Measurements from ENCODE around the gene TTC9B. TPM values are rescaled to one million over a fixed set of nuclear protein-coding genes. Genes with fewer than 3 reads are reported as not detected.

The TTC9B gene
- not detected for total RNA-seq

DNA sequence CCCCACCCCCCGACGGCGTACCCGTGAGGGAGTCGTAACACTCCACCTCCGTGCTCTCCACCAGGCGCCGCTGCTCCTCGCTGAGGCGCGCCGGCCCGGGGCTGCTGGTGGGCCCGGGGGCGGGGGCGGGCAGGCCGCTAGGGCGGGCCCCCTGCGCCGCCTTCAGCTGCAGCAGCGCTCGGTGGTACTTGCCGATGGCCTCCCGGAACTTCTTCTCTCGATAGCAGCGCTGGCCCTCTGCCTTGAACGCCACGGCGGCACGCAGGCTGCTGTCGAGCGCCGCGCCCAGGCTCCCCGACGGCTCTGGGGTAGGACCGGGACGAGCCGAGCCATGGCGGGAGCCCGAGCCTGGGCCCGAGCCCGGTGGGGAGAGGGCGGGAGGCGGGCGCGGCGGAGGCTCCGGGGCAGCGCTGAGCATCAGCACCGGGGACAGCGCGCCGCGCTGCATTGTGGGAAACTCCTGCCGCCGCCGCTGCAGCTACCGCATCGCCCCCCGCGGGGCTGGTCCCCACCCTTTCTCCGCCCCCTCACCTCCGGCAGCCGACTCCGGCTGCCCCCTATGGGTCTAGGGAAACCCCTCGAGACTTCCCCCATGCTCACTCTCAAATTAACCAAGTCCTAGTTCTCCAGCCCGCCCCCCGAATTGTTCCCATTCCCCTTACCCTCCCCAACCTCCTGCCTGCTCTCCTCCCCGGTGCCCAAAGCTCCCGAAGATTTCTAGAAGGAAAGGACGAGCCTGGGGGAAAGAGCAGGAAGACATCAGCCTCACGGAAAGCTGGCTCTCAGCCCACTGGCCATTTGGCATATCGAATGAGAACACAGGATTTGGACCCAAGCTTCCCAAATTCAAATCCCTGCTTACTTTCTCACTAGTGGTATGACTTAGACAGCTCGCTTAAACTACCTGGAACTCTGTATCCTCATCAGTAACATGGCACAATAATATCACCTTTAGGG lies at the start of gene TTC9B:
Gene TTC9B, minus strand, starts transcription at position 451 of the 957 bp plus-strand sequence. Its CDS starts 3 bp downstream, at position 448.
- ATAC-seq (no peak), DNase-seq (no peak)
- in situ Hi-C loops (cut with MboI; ENCODE audit: low sequenced_read_pairs in 4 of 4), result loop anchor here in 1 of 4 donors (25.0 kb wide), 1 partner anchor 231 kb away; the partner anchor contains the start of gene ZNF546
- Histone ChIP-seq H3K27ac (no peak within 1 kb of the TSS), H3K4me3 (no peak within 1 kb of the TSS), H3K27me3 (peaks cover 38 to 52% (median 47%) of the 10 kb centered on the region in 3 donors), H3K9me3 (no peaks in the 10 kb centered on the region), H3K4me1 (peaks cover 0 to 2% of the 10 kb centered on the region in 2 donors), H3K36me3 (no peaks in the 10 kb centered on the region)
- intact Hi-C loops (cut with DNase I; ENCODE audit: low total_unique reads), result no loop called here
- no peak for TF ChIP-seq CTCF (IDR thresholded peaks at IDR 0.05 in 4 of 5, conservative IDR thresholded peaks at IDR 0.05 in 1 of 5)

DNA sequence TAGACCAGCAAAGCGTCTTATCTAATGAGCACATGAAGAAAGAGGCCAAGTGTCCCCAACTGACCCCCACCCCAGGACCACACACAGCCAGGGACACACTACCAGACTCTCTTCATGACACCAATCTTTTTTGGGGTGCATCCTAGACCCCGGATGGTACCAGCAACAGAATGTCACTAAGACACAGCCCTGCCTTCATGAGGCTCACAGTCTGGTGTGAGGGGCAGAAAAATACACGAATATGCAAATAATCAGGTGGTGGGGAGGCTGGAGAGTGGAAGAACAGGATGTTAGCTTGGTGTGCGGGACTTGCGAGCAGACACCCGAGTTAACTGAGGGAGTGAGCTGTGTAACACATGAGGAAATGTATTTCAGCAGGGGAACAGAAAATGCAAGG lies 49.4 kb upstream of the TTC9B start:
- Histone ChIP-seq H3K9me3 (no peaks in the 10 kb centered on the region), H3K27me3 (no peaks in the 10 kb centered on the region), H3K27ac (peak overlapping the region; percentile 93 to 98 (median 96)), H3K36me3 (peaks cover 0 to 4% of the 10 kb centered on the region in 2 donors), H3K4me1 (peaks cover 63 to 70% of the 10 kb centered on the region in 2 donors), H3K4me3 (peak overlapping the region in 1 of 4 donors; percentile 27)
- in situ Hi-C loops (cut with MboI; ENCODE audit: low sequenced_read_pairs in 4 of 4) (no loop called here), intact Hi-C loops (cut with DNase I; ENCODE audit: low total_unique reads) (loop anchor here (10.0 kb wide), 2 partner anchors 443 to 1603 kb away; no protein-coding TSS in a partner anchor)
- ATAC-seq, result no peak
- DNase-seq, result no peak
- TF ChIP-seq CTCF (IDR thresholded peaks at IDR 0.05 in 4 of 5, conservative IDR thresholded peaks at IDR 0.05 in 1 of 5) (no peak), POLR2A (IDR thresholded peaks at IDR 0.05) (no peak)

- H3K27ac ChIP-seq, result peak overlapping the region; percentile 93 to 98 (median 96)
- no peak for DNase-seq
- intact Hi-C loops (cut with DNase I; ENCODE audit: low total_unique reads), result loop anchor here (10.0 kb wide), 2 partner anchors 442 to 1602 kb away; no protein-coding TSS in a partner anchor
Observed at GRCh38 chr19:40266912-40267600, 48.9 kb upstream of the TTC9B start.

More at GRCh38 chr19:40266912-40267600, 48.9 kb upstream of the TTC9B start:
- TF ChIP-seq POLR2A (IDR thresholded peaks at IDR 0.05), result no peak
- no peak for TF ChIP-seq CTCF (IDR thresholded peaks at IDR 0.05 in 4 of 5, conservative IDR thresholded peaks at IDR 0.05 in 1 of 5)
- peaks cover 0 to 4% of the 10 kb centered on the region in 2 donors for H3K36me3 ChIP-seq
- no peak for ATAC-seq
- no peaks in the 10 kb centered on the region for H3K9me3 ChIP-seq
- no peak overlapping the region for H3K4me3 ChIP-seq
- in situ Hi-C loops (cut with MboI; ENCODE audit: low sequenced_read_pairs in 4 of 4), result no loop called here
- H3K4me1 ChIP-seq, result peaks cover 68 to 71% of the 10 kb centered on the region in 2 donors
- no peaks in the 10 kb centered on the region for H3K27me3 ChIP-seq

Data from gastrocnemius medialis (tissue), 4 donors.